Heart left ventricle (tissue), 13 donors: ENCODE data around the gene LTF.
"Not testable (repeated sequence)": the region's sequence is repeated elsewhere in the genome, so short reads cannot be mapped to it uniquely, and the experiment has no call there.

Experiments used
- POLR2A ChIP-seq, 2 donors: fragments of 450-650 bp; IDR thresholded peaks; one replicate each; pipeline ENCODE4 v1.6.1; 2017; ENCODE audit warnings: antibody characterized with exemption in 2 of 2, mild to moderate bottlenecking in 2 of 2, moderate library complexity in 2 of 2
- TF ChIP-seq, protein P1 (sequence below), 12 donors: fragments of 200-600 bp; sonication (generic) in 4 of 12; IDR thresholded peaks; one replicate each; pipeline versions ENCODE4 v1.5.0 to v1.8.0; 2018 to 2022; ENCODE audit warnings: antibody characterized with exemption in 12 of 12, mild to moderate bottlenecking in 5 of 12
- donor health status: ischemic (EF 13 %, LVEDD 7.1; RV severe dilation, severe dysfunction).
- donor health status: DM: no; HTN: yes; CAD: no.
- donor health status: DM: no; HTN: no; CAD: no.
- donor health status: ischemic (EF 25% LVEDD 6.9; RV normal size, moderate dysfunction).
- donor health status: ischemic (EF 25% LVEDD 5.7; RV mildly dilated, moderate dysfunction).
- donor health status: ischemic (EF 35%, LVEDD 5.7; RV mildly dilated, moderate dysfunction).
- donor health status: nonischemic (EF 11% LVEDD 7.7; RV severe dilation, severe dysfunction).
- donor health status: DM: yes; HTN: yes; CAD: no.
- donor health status: PGD.
- donor health status: ischemic (EF 29% LVEDD 5.4; RV normal size, mild dysfunction).
- donor health status: nonischemic (EF 23%, LVEDD 6.1; RV moderate dilation, normal function).

DNA sequence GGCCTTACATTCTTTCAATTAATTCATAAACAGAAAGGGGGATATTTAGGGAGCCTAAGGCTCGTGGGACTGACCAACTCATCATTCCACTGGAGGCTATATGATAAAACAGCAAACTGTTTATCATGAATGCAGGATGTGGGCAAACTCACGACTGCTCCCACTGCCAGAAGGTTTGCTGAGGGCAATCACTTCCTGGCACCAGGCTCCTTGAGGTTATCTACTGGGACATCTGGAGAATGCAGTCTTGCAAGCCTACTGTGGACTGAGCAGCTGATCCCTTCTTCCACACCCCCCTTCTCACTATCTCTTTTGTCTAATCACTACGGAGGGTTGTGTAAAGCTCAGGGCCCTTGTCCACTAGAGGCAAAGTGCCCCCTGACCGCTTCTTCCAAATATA lies 31.6 kb downstream of the LTF start:
- TF ChIP-seq, protein P1, sequence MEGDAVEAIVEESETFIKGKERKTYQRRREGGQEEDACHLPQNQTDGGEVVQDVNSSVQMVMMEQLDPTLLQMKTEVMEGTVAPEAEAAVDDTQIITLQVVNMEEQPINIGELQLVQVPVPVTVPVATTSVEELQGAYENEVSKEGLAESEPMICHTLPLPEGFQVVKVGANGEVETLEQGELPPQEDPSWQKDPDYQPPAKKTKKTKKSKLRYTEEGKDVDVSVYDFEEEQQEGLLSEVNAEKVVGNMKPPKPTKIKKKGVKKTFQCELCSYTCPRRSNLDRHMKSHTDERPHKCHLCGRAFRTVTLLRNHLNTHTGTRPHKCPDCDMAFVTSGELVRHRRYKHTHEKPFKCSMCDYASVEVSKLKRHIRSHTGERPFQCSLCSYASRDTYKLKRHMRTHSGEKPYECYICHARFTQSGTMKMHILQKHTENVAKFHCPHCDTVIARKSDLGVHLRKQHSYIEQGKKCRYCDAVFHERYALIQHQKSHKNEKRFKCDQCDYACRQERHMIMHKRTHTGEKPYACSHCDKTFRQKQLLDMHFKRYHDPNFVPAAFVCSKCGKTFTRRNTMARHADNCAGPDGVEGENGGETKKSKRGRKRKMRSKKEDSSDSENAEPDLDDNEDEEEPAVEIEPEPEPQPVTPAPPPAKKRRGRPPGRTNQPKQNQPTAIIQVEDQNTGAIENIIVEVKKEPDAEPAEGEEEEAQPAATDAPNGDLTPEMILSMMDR (IDR thresholded peaks at IDR 0.05): not testable (repeated sequence)
- TF ChIP-seq POLR2A (IDR thresholded peaks at IDR 0.05): not testable (repeated sequence)
